HL-60 (cell line): ENCODE data around the gene MRM1.
A peak's percentile ranks its signal among the peaks of the same experiment; 100 is the strongest.

Experiments
- CTCF ChIP-seq: IDR thresholded peaks from one replicate; pipeline ENCODE4 v1.5.1; 2011; ENCODE audit warnings: low read length, control low read depth, inconsistent platforms; ENCODE audit not compliant: insufficient read depth
- POLR2AphosphoS5 ChIP-seq: IDR thresholded peaks from 2 replicates; pipeline ENCODE4 v1.6.1; 2012; ENCODE audit warnings: low read depth
- REST ChIP-seq: IDR thresholded peaks from 2 replicates; pipeline ENCODE4 v1.6.1; 2012; ENCODE audit warnings: low read depth; ENCODE audit not compliant: insufficient replicate concordance
- SPI1 ChIP-seq: IDR thresholded peaks from 2 replicates; pipeline ENCODE4 v1.6.1; 2012; ENCODE audit warnings: low read depth, mild to moderate bottlenecking, borderline replicate concordance

GRCh38 chr17:36629252-36629847, 28.0 kb downstream of the MRM1 start:
- TF ChIP-seq CTCF (peak; percentile 90), POLR2AphosphoS5 (no peak), REST (no peak), SPI1 (no peak)
